Loucy (cell line): ENCODE measurements around the gene PCNT.

Experiments used
- H2AFZ ChIP-seq: fragments of 200-600 bp; sonication (generic); 2 replicates; pipeline ENCODE4 v1.6.0; 2016; ENCODE audit warnings: antibody characterized with exemption, mild to moderate bottlenecking, low read length, moderate library complexity
- H3F3A ChIP-seq: fragments of 200-600 bp; 2 replicates; pipeline ENCODE4 v1.6.0; 2016; ENCODE audit warnings: antibody characterized with exemption, low read depth, mild to moderate bottlenecking
- H3K27me3 ChIP-seq: fragments of 200-600 bp; sonication (generic); 2 replicates; pipeline ENCODE4 v1.6.1; 2014; ENCODE audit warnings: low read length, mild to moderate bottlenecking; ENCODE audit not compliant: insufficient read depth, poor library complexity, severe bottlenecking
- H3K36me3 ChIP-seq: fragments of 200-600 bp; sonication (generic); 2 replicates; pipeline ENCODE4 v1.6.1; 2016; ENCODE audit warnings: low read length; ENCODE audit not compliant: insufficient read depth
- H3K4me1 ChIP-seq: fragments of 200-600 bp; sonication (generic); 2 replicates; pipeline ENCODE4 v1.5.1; 2014; ENCODE audit warnings: low read length, mild to moderate bottlenecking; ENCODE audit not compliant: insufficient read depth, poor library complexity, severe bottlenecking
- H3K4me2 ChIP-seq: fragments of 200-600 bp; sonication (generic); 2 replicates; pipeline ENCODE4 v1.6.0; 2014; ENCODE audit warnings: antibody characterized with exemption, low read length, low read depth, mild to moderate bottlenecking; ENCODE audit not compliant: poor library complexity, severe bottlenecking
- H3K4me3 ChIP-seq: fragments of 200-600 bp; sonication (generic); 2 replicates; pipeline ENCODE4 v1.5.1; 2014; ENCODE audit warnings: low read length, mild to moderate bottlenecking, mixed read lengths; ENCODE audit not compliant: poor library complexity, severe bottlenecking
- H3K79me2 ChIP-seq: fragments of 200-600 bp; sonication (generic); 2 replicates; pipeline ENCODE4 v1.6.1; 2014; ENCODE audit warnings: low read length; ENCODE audit not compliant: insufficient read depth
- H3K9ac ChIP-seq: fragments of 200-600 bp; sonication (generic); 2 replicates; pipeline ENCODE4 v1.6.0; 2014; ENCODE audit warnings: mild to moderate bottlenecking, low read depth, low read length, moderate library complexity; ENCODE audit not compliant: poor library complexity, severe bottlenecking
- H3K9me2 ChIP-seq: fragments of 200-600 bp; sonication (generic); replicated peaks from 2 replicates; pipeline ENCODE4 v1.6.1; 2016; ENCODE audit warnings: low read depth, low read length, mixed read lengths
- H3K9me3 ChIP-seq: fragments of 200-600 bp; sonication (generic); 2 replicates; pipeline ENCODE4 v1.6.1; 2014; ENCODE audit warnings: mild to moderate bottlenecking, antibody characterized with exemption, low read length, low read depth; ENCODE audit not compliant: insufficient read depth
- H4K20me1 ChIP-seq: fragments of 200-600 bp; sonication (generic); 2 replicates; pipeline ENCODE4 v1.6.0; 2014; ENCODE audit warnings: antibody characterized with exemption, low read length, mild to moderate bottlenecking; ENCODE audit not compliant: insufficient read depth, poor library complexity, severe bottlenecking
- EZH2phosphoT487 ChIP-seq: fragments of 200-600 bp; IDR thresholded peaks from 2 replicates; pipeline ENCODE4 v1.6.1; 2018; ENCODE audit warnings: antibody characterized with exemption, mild to moderate bottlenecking, moderate library complexity, borderline replicate concordance
- TF ChIP-seq, protein P1 (sequence below): fragments of 200-600 bp; sonication (generic); conservative IDR thresholded peaks from 2 replicates; pipeline ENCODE4 v1.5.1; 2014; ENCODE audit warnings: mild to moderate bottlenecking, antibody characterized with exemption, low read length

The PCNT gene

DNA sequence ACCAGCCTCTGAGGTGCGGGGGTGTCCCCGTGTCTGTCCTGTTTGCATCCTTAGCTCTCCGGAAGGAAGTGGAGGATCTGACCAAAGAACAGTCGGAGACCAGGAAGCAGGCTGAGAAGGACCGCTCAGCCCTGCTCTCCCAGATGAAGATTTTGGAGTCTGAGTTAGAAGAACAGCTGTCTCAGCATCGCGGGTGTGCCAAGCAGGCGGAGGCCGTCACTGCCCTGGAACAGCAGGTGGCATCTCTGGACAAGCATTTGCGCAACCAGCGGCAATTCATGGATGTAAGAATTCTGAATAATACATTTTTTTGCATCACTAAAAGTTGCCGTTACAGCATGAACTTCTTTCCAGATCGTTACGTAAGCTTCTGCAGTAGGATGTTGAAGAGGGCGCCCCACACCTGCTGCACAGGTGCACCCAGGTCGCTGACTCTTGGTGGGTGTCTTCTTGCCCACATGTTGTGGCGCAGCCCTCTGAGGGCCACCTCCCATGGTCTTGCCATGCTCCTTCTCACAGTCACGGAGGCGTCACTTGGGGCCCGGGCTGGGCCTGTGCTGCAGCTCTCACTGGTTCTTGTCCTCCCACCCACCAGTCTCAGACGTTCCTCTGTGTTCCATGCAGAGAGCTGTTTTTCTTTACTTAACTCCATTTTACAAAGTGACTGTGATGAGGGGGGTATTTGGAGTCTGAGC, 73.4 kb downstream of the PCNT start:
- Histone ChIP-seq H3F3A (no peaks in the 10 kb centered on the region), H3K4me1 (no peaks in the 10 kb centered on the region)

DNA sequence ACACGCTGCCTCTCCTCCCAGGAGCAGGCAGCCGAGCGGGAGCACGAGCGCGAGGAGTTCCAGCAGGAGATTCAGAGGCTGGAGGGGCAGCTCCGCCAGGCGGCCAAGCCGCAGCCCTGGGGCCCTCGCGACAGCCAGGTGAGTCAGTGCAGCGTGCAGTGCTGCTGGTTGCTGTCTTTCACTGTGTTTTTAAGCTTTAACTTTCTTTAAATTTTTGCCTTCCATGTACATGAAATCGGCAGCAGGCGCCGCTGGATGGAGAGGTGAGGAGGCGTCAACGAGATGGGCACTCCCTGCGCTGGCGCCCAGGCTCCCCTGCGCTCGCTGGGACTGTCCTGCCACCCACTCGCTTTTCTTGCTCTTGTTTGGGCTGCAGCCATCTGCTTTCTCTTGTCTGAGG, 74.0 kb downstream of the PCNT start:
- Histone ChIP-seq H2AFZ (no peak overlapping the region), H3F3A (no peaks in the 10 kb centered on the region), H3K27me3 (no peaks in the 10 kb centered on the region), H4K20me1 (no peaks in the 10 kb centered on the region), H3K4me1 (no peaks in the 10 kb centered on the region), H3K4me2 (no peak overlapping the region), H3K9me3 (no peaks in the 10 kb centered on the region), H3K36me3 (peaks cover 83% of the 10 kb centered on the region; the same call in 1 of the 2 replicates), H3K4me3 (no peak overlapping the region), H3K9me2 (no peaks in the 10 kb centered on the region), H3K79me2 (no peaks in the 10 kb centered on the region), H3K9ac (no peak overlapping the region)
- no peak for TF ChIP-seq EZH2phosphoT487
- TF ChIP-seq, protein P1, sequence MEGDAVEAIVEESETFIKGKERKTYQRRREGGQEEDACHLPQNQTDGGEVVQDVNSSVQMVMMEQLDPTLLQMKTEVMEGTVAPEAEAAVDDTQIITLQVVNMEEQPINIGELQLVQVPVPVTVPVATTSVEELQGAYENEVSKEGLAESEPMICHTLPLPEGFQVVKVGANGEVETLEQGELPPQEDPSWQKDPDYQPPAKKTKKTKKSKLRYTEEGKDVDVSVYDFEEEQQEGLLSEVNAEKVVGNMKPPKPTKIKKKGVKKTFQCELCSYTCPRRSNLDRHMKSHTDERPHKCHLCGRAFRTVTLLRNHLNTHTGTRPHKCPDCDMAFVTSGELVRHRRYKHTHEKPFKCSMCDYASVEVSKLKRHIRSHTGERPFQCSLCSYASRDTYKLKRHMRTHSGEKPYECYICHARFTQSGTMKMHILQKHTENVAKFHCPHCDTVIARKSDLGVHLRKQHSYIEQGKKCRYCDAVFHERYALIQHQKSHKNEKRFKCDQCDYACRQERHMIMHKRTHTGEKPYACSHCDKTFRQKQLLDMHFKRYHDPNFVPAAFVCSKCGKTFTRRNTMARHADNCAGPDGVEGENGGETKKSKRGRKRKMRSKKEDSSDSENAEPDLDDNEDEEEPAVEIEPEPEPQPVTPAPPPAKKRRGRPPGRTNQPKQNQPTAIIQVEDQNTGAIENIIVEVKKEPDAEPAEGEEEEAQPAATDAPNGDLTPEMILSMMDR = no peak

More for the DNA sequence above, 73.4 kb downstream of the PCNT start:
- no peaks in the 10 kb centered on the region for H3K79me2 ChIP-seq
- no peak overlapping the region for H3K4me3 ChIP-seq
- no peak for TF ChIP-seq EZH2phosphoT487
- TF ChIP-seq, protein P1 = no peak
- H4K20me1 ChIP-seq = no peaks in the 10 kb centered on the region
- no peaks in the 10 kb centered on the region for H3K9me2 ChIP-seq
- H2AFZ ChIP-seq = no peak overlapping the region
- H3K27me3 ChIP-seq = no peaks in the 10 kb centered on the region
- H3K9ac ChIP-seq = no peak overlapping the region
- no peak overlapping the region for H3K4me2 ChIP-seq
- H3K9me3 ChIP-seq = no peaks in the 10 kb centered on the region
- H3K36me3 ChIP-seq = peaks cover 81% of the 10 kb centered on the region; the same call in 1 of the 2 replicates

DNA sequence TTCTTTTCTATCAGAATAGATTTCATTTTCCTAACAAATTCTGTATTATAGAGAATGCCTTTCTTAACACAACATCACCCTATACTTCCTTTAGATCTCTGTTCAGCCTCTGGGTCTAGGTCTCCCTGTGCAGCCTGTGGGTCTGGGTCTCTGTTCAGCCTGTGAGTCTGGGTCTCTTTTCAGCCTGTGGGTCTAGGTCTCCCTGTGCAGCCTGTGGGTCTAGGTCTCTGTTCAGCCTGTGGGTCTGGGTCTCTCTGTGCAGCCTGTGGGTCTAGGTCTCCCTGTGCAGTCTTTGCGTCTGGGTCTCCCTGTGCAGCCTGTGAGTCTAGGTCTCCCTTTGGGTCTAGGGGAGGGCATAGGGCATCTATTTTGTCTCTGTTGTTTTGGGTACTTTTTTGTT, 75.2 kb downstream of the PCNT start:
- no peaks in the 10 kb centered on the region for H3F3A ChIP-seq
- TF ChIP-seq EZH2phosphoT487 = no peak
- TF ChIP-seq, protein P1 = no peak
- H3K4me1 ChIP-seq = no peaks in the 10 kb centered on the region
- no peaks in the 10 kb centered on the region for H3K9me3 ChIP-seq
- H2AFZ ChIP-seq = no peak overlapping the region
- H3K36me3 ChIP-seq = peaks cover 76% of the 10 kb centered on the region; the same call in 1 of the 2 replicates
- H3K9me2 ChIP-seq = no peaks in the 10 kb centered on the region
- H3K27me3 ChIP-seq = no peaks in the 10 kb centered on the region
- no peak overlapping the region for H3K4me2 ChIP-seq
- H3K79me2 ChIP-seq = no peaks in the 10 kb centered on the region
- H3K4me3 ChIP-seq = no peak overlapping the region
- H3K9ac ChIP-seq = no peak overlapping the region
- H4K20me1 ChIP-seq = no peaks in the 10 kb centered on the region
